ENCODE measurements around the gene SLCO2B1. TPM values are rescaled to one million over a fixed set of nuclear protein-coding genes. Genes with fewer than 3 reads are reported as not detected.

The SLCO2B1 gene
- total and polyA plus RNA-seq, 2 experiments from 2014 or later = 0.07 TPM; not detected in 1

DNA sequence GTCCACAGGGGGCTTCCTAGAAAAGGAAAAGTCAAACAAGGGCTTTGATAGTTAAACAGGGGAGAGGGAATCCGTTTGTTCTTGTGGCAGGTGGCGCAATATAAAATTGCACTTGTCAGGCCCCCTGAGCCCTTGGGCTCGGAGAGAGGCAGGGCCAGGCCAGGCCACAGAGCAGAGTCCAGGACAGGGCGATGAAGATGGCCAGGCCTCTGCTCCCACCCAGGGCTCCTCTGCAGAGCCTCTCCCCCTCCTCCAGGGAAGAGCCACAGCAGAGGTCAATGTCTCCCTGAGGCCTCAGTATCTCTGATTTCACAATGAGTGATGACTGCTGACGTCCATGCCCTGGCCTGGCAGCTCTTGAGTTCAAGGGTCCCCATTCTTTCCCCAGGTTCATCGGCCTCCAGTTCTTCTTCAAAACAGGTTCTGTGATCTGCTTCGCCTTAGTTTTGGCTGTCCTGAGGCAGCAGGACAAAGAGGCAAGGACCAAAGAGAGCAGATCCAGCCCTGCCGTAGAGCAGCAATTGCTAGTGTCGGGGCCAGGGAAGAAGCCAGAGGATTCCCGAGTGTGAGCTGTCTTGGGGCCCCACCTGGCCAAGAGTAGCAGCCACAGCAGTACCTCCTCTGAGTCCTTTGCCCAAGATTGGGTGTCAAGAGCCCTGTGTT lies 53.2 kb downstream of the SLCO2B1 start:
- DNase-seq (ENCODE audit: low read depth in 1 of 2, low spot score in 1 of 2) = no peak
- Histone ChIP-seq H3K36me3 (no peaks in the 10 kb centered on the region), H3K27me3 (peaks cover 22% of the 10 kb centered on the region), H3K4me3 (no peak overlapping the region), H3K27ac (no peak overlapping the region), H3K4me1 (ENCODE audit: low read depth) (no peaks in the 10 kb centered on the region), H3K9me3 (ENCODE audit: low read depth) (no peaks in the 10 kb centered on the region)
- TF ChIP-seq, protein P1, sequence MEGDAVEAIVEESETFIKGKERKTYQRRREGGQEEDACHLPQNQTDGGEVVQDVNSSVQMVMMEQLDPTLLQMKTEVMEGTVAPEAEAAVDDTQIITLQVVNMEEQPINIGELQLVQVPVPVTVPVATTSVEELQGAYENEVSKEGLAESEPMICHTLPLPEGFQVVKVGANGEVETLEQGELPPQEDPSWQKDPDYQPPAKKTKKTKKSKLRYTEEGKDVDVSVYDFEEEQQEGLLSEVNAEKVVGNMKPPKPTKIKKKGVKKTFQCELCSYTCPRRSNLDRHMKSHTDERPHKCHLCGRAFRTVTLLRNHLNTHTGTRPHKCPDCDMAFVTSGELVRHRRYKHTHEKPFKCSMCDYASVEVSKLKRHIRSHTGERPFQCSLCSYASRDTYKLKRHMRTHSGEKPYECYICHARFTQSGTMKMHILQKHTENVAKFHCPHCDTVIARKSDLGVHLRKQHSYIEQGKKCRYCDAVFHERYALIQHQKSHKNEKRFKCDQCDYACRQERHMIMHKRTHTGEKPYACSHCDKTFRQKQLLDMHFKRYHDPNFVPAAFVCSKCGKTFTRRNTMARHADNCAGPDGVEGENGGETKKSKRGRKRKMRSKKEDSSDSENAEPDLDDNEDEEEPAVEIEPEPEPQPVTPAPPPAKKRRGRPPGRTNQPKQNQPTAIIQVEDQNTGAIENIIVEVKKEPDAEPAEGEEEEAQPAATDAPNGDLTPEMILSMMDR (IDR thresholded peaks at IDR 0.05; ENCODE audit: low read depth, low read length) = no peak

DNA sequence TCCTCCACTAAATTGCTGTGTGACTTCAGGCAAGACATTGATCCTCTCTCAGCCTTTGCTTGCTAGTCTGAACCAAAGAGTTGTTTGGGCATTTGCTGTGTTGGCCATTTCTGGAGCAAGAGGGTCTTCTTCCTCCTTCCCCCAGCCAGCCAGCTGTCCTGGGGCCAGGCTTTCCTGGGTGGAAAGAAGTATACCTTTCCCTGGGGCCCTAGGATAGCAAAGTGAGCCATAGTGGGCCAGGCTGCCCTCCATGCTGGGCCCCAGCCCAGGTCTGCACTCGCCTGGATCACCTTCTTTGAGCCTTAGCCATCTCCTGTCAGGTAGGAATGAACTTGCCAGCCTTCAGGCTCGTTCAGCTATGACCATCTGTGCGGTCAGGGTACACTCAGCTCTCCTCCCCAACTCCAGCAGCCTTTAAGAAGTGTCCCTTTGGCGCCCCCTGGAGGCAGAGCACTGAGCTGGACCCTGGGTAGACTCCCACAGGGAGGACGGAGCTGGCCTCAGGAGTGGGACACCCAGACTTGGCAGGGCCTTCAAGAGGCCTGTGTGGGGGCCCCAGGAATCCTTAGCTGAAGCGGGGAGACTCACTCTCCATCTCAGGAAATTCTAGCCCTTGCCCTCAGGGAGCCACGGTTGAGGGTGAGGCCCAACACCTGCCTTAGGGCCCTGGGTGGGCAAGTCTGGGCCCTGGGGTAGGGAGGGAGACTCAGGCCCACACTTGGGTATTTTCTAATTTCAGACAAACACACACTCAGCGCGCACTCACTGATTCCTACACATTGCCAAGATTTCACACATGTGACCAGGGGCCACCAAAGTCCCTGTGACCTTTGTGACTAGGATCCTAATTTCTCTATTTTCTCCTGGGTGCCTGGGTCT lies 54.0 kb downstream of the SLCO2B1 start:
- peak; percentile 88 to 93 for DNase-seq (ENCODE audit: low read depth in 1 of 2, low spot score in 1 of 2)
- H3K4me3 ChIP-seq = no peak overlapping the region
- H3K4me1 ChIP-seq (ENCODE audit: low read depth) = no peaks in the 10 kb centered on the region
- TF ChIP-seq, protein P1 (IDR thresholded peaks at IDR 0.05; ENCODE audit: low read depth, low read length) = peak; percentile 94
- no peaks in the 10 kb centered on the region for H3K36me3 ChIP-seq
- H3K9me3 ChIP-seq (ENCODE audit: low read depth) = no peaks in the 10 kb centered on the region
- no peak overlapping the region for H3K27ac ChIP-seq
- H3K27me3 ChIP-seq = peaks cover 23% of the 10 kb centered on the region

DNA sequence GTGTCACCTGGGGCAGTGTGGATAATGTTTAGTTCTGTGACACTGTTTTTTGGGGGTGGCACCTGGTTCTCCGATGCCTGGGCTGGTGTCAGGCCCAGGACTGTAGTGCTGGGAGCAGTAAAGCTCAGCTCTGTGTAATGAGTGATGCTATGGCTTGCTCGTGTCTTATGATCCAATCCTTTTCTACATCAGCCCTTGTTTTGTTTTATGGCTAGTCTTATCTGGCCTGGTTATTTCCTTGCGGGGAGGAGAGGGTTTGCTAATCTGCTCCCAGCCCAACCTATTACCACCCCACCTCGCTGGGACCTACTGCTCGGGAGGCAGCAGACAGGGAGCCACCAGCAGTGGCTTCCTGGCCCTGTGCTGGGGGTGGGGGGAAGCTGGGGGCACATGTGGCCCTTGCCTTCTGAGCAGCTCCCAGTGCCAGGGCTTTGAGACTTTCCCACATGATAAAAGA lies 54.7 kb downstream of the SLCO2B1 start:
- no peak for DNase-seq (ENCODE audit: low read depth in 1 of 2, low spot score in 1 of 2)
- no peak overlapping the region for H3K4me3 ChIP-seq
- no peaks in the 10 kb centered on the region for H3K36me3 ChIP-seq
- TF ChIP-seq, protein P1 (IDR thresholded peaks at IDR 0.05; ENCODE audit: low read depth, low read length) = no peak
- no peaks in the 10 kb centered on the region for H3K9me3 ChIP-seq (ENCODE audit: low read depth)
- no peak overlapping the region for H3K27ac ChIP-seq
- peaks cover 23% of the 10 kb centered on the region for H3K27me3 ChIP-seq
- no peaks in the 10 kb centered on the region for H3K4me1 ChIP-seq (ENCODE audit: low read depth)

DNA sequence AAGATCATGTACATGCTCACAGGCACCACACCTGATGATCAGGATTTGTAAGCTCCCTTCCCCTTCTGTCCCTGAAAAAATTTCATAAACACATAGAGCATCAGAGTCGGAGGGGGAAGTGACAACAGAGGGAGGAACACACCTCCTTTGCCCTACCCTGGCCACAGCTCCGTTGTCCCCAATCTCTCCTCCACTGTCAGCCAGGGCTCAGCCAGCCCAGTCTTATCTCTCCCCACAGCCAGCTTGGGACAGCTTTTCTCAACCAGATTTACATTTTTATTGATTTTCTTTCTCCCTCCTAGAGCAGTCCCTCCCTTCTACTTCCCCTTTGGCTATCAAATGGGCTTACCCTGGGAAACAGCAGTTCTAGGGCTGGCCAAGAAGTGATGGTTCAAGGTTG lies 57.5 kb downstream of the SLCO2B1 start:
- H3K4me3 ChIP-seq = no peak overlapping the region
- peaks cover 26% of the 10 kb centered on the region for H3K27me3 ChIP-seq
- no peak overlapping the region for H3K27ac ChIP-seq
- H3K9me3 ChIP-seq (ENCODE audit: low read depth) = no peaks in the 10 kb centered on the region
- no peak for DNase-seq (ENCODE audit: low read depth in 1 of 2, low spot score in 1 of 2)
- TF ChIP-seq, protein P1 (IDR thresholded peaks at IDR 0.05; ENCODE audit: low read depth, low read length) = no peak
- H3K36me3 ChIP-seq = no peaks in the 10 kb centered on the region
- no peaks in the 10 kb centered on the region for H3K4me1 ChIP-seq (ENCODE audit: low read depth)

DNA sequence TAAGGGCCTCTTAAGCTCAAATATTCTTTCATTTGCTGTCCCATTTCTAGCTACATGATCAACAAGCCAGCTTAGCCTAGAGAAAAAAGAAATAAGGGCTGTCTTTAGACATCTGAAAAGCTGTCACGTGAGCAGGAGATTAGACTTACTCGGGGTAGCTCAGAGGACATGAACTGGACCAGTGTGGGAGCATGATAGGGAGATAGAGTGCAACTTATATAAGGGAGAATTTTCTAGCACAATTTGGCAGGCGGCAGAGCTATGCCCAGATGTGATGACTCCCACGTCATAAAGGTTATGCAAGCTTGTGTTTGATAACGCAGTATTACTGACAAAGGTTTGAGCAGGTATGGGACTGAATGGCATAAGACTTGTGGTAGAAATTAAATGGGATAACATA lies 61.5 kb downstream of the SLCO2B1 start:
- Histone ChIP-seq H3K36me3 (no peaks in the 10 kb centered on the region), H3K9me3 (ENCODE audit: low read depth) (no peaks in the 10 kb centered on the region), H3K27me3 (peaks cover 28% of the 10 kb centered on the region), H3K4me1 (ENCODE audit: low read depth) (no peaks in the 10 kb centered on the region), H3K27ac (no peak overlapping the region), H3K4me3 (no peak overlapping the region)
- no peak for DNase-seq (ENCODE audit: low read depth in 1 of 2, low spot score in 1 of 2)
- TF ChIP-seq, protein P1 (IDR thresholded peaks at IDR 0.05; ENCODE audit: low read depth, low read length) = no peak

All from cardiac muscle cell (in vitro differentiated cells and primary cell).